ENCODE data around the gene CD99L2. TPM values are rescaled to one million over a fixed set of nuclear protein-coding genes. Genes with fewer than 3 reads are reported as not detected.

CD99L2 gene
- total and polyA plus RNA-seq, 7 donors = 62.7 to 173 (median 118) TPM

GRCh38 chrX:150766351-150767044, 132.0 kb downstream of the CD99L2 start:
- intact Hi-C loops (cut with DNase I) = no loop called here
- H3K9me3 ChIP-seq = no peaks in the 10 kb centered on the region
- H3K27me3 ChIP-seq (ENCODE audit: insufficient read depth in 3 of 3, low read length in 2 of 3) = no peaks in the 10 kb centered on the region
- no peak for DNase-seq
- H3K4me1 ChIP-seq = no peaks in the 10 kb centered on the region
- no peak overlapping the region for H3K4me3 ChIP-seq
- 72 to 81% (median 76%) methylated on average over 13 of the region's 13 CpGs for WGBS, 3 donors
- TF ChIP-seq CTCF (IDR thresholded peaks at IDR 0.05) = no peak
- ATAC-seq = peak in 3 of 4 donors; percentile 23 to 35 (median 26)
- peaks cover 0 to 26% of the 10 kb centered on the region in 2 donors for H3K36me3 ChIP-seq (ENCODE audit: insufficient read depth in 1 of 2, low read depth in 1 of 2)
- no peak overlapping the region for H3K27ac ChIP-seq

GRCh38 chrX:150765782-150766350, 132.6 kb downstream of the CD99L2 start:
- Histone ChIP-seq H3K4me3 (no peak overlapping the region), H3K4me1 (no peaks in the 10 kb centered on the region), H3K27ac (no peak overlapping the region), H3K9me3 (no peaks in the 10 kb centered on the region), H3K27me3 (ENCODE audit: insufficient read depth in 3 of 3, low read length in 2 of 3) (no peaks in the 10 kb centered on the region), H3K36me3 (ENCODE audit: insufficient read depth in 1 of 2, low read depth in 1 of 2) (peaks cover 0 to 26% of the 10 kb centered on the region in 2 donors)
- ATAC-seq (no peak), DNase-seq (no peak)
- intact Hi-C loops (cut with DNase I) = no loop called here
- WGBS, 3 donors = 79 to 87% (median 86%) methylated on average over 16 to 19 of the region's 19 CpGs
- TF ChIP-seq CTCF (IDR thresholded peaks at IDR 0.05) = no peak

- H3K27me3 ChIP-seq (ENCODE audit: insufficient read depth in 3 of 3, low read length in 2 of 3) = no peaks in the 10 kb centered on the region
- no peak overlapping the region for H3K27ac ChIP-seq
- intact Hi-C loops (cut with DNase I) = no loop called here
- H3K36me3 ChIP-seq (ENCODE audit: insufficient read depth in 1 of 2, low read depth in 1 of 2) = peaks cover 0 to 21% of the 10 kb centered on the region in 2 donors
- TF ChIP-seq CTCF (IDR thresholded peaks at IDR 0.05) = no peak
- no peaks in the 10 kb centered on the region for H3K9me3 ChIP-seq
- no peak overlapping the region for H3K4me3 ChIP-seq
- DNase-seq = no peak
- ATAC-seq = no peak
- WGBS, 3 donors = 65 to 88% (median 68%) methylated on average over 9 of the region's 9 CpGs
- H3K4me1 ChIP-seq = no peaks in the 10 kb centered on the region
Observed at GRCh38 chrX:150765237-150765636, 133.2 kb downstream of the CD99L2 start.

GRCh38 chrX:150763810-150764209, 134.7 kb downstream of the CD99L2 start:
- no peaks in the 10 kb centered on the region for H3K27me3 ChIP-seq (ENCODE audit: insufficient read depth in 3 of 3, low read length in 2 of 3)
- H3K9me3 ChIP-seq = no peaks in the 10 kb centered on the region
- TF ChIP-seq CTCF (IDR thresholded peaks at IDR 0.05) = no peak
- intact Hi-C loops (cut with DNase I) = no loop called here
- H3K4me3 ChIP-seq = no peak overlapping the region
- no peaks in the 10 kb centered on the region for H3K4me1 ChIP-seq
- peaks cover 0 to 16% of the 10 kb centered on the region in 2 donors for H3K36me3 ChIP-seq (ENCODE audit: insufficient read depth in 1 of 2, low read depth in 1 of 2)
- 70 to 73% (median 72%) methylated on average over 9 of the region's 9 CpGs for WGBS, 3 donors
- H3K27ac ChIP-seq = no peak overlapping the region
- DNase-seq (no peak), ATAC-seq (no peak)
